ENCODE data around the gene GRK7.

- TF ChIP-seq CTCF (IDR thresholded peaks at IDR 0.05) (peak; percentile 90 to 95 (median 94)), POLR2A (IDR thresholded peaks at IDR 0.05; ENCODE audit: low read depth) (peak; percentile 2), POLR2AphosphoS5 (IDR thresholded peaks at IDR 0.05) (peak; percentile 83 to 92)
Observed at GRCh38 chr3:141738022-141738890, 25.0 kb upstream of the GRK7 start, which contains the start of gene RNF7.
